Uterus (tissue), 2 donors: Measurements from ENCODE around the gene NELL1.

Experiments used
- CTCF ChIP-seq, 4 experiments: fragments of 200-600 bp in 2 of 4; fragments of 450-650 bp in 2 of 4; sonication (generic) in 2 of 4; IDR thresholded peaks; one replicate each; pipeline ENCODE4 v1.5.1; 2016 to 2019; ENCODE audit warnings: antibody characterized with exemption in 4 of 4, mild to moderate bottlenecking in 2 of 4, moderate library complexity in 1 of 4
- POLR2A ChIP-seq, 2 donors: fragments of 450-650 bp; IDR thresholded peaks; one replicate each; pipeline ENCODE4 v1.6.1; 2016; ENCODE audit warnings: antibody characterized with exemption in 2 of 2, mild to moderate bottlenecking in 1 of 2, moderate library complexity in 1 of 2

- no peak for TF ChIP-seq CTCF (IDR thresholded peaks at IDR 0.05)
- TF ChIP-seq POLR2A (IDR thresholded peaks at IDR 0.05), result no peak
Measured at GRCh38 chr11:21295508-21295907, 626.1 kb downstream of the NELL1 start.
